GM19467 (cell line): ENCODE results near the gene POMGNT1.

ENCODE experiments used
- ATAC-seq: cut with Tn5 transposase; IDR thresholded peaks from one replicate; pipeline ENCODE4 v1.9.1; 2021; ENCODE audit warnings: mild to moderate bottlenecking, moderate library complexity; ENCODE audit not compliant: unreplicated experiment

POMGNT1 gene

DNA sequence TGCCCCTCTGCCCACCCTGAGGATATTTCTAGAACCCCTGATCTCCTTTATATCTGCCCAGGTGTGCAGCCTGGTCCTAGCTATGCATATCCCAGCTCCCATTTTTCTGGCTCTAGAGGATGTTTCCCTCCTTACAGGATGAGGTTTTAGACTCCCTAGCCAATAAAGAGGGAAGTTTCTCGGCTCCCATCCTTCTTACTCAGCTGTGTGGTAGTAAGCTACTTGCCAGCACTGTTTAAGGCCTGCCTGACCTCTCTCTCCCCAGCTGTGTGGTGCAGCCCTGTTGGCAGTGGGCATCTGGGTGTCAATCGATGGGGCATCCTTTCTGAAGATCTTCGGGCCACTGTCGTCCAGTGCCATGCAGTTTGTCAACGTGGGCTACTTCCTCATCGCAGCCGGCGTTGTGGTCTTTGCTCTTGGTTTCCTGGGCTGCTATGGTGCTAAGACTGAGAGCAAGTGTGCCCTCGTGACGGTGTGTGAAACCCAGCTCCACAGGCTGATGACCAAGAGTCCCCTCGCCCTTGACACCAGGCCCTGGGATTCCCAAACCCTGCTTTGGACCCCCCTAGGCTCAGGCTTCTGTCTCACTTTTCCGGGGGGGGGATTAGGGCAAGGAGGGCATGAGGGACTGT is 14.2 kb downstream of the POMGNT1 start:
- no peak for ATAC-seq

DNA sequence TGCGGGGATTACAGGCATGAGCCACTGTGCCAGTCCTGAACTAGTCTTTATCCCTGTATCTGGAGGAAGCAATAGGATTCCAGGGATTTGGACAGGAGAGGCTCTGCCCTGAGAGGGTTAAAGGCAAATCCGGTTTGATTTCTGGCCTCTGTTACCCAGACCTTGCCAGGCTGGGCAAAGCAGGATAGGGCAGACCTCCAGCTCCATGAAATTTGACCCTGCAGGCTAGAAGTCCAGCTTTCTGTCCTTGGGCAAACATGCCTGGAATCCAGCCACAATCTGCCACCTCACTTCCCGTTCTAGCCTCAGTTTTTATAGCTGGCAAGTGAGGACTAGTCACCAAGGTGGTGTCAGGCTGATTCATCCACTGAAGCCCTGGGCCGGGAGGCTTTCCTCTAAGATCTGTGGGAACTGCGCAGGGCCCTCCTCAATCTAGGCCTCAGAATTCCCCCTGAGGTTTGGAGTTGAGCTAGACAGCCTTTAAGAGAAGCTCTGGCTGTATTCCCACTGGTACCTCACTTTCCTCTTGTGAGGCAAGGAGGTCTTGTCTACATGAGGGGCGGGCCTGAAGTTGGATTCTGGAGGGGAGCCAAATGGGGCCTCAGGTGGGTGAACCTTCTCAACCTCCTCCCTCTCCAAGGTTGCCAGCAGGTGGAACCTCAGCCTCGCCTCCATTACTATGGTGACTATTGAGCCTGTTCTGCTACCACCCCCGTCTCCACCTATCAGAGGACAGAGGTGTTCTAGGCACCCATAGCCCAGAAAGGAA is 15.0 kb downstream of the POMGNT1 start:
- ATAC-seq = no peak

DNA sequence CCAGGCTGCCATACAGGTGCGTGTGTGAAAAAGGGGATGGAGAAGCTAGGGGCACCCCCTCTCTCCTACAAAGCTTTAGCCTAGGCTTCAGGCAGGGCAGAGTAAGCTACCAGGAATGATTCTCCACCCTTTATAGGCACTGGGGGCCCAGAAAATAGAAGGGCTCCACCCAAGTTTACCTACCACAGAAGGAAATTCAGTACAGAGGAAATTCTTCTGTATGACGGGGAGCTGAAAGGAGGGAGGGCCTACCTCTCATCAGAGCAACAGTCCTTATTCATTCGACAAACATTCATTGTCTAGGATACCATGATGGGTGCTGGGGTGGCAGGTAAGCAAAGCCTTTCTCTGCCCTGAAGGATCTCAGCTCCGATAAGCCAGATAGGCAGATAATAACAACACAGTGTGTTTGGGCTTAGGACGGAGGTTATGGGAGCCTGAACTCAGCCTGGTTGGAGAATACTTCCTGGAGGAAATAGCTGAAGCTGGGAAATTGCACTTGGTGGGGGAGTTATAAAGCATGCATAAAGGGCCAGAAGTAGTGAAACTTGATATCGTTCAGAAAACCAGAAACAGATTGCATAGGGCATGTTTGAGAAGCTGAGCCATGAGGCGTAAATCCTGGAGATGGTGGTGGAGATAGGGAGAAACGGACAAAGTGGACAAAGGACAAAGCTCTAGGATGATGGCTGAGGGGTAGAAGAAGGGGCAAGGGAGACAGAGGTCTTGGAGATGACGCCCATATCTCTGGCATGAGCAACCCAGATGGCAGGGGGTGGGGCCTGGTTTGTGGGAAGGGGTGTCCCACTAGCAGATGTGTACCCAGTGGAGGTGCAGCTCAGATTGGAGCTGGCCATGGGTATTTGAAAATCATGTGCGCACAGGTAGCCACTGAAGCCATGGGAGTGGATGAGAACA is 16.6 kb downstream of the POMGNT1 start:
- ATAC-seq = no peak

DNA sequence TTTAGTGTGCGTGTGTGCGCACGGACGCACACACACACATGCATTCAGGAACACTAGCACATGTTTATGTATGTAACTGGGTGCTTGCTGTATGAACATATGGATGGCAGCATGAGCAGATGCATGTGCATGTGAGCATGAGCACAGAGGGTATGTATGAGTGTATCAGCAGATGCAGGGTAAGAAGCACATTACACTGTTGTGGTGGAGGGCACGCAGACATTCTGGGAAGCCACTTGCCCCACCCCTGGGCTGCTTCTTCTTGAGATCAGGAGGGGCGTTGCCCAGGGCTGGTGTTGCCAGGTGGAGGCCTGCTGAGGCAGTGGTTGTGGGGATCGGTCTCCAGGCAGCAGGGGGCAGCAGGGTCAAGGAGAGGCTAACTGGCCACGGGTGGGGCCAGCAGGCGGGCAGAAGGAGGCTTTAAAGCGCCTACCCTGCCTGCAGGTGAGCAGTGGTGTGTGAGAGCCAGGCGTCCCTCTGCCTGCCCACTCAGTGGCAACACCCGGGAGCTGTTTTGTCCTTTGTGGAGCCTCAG is 18.1 kb downstream of the POMGNT1 start:
- no peak for ATAC-seq

DNA sequence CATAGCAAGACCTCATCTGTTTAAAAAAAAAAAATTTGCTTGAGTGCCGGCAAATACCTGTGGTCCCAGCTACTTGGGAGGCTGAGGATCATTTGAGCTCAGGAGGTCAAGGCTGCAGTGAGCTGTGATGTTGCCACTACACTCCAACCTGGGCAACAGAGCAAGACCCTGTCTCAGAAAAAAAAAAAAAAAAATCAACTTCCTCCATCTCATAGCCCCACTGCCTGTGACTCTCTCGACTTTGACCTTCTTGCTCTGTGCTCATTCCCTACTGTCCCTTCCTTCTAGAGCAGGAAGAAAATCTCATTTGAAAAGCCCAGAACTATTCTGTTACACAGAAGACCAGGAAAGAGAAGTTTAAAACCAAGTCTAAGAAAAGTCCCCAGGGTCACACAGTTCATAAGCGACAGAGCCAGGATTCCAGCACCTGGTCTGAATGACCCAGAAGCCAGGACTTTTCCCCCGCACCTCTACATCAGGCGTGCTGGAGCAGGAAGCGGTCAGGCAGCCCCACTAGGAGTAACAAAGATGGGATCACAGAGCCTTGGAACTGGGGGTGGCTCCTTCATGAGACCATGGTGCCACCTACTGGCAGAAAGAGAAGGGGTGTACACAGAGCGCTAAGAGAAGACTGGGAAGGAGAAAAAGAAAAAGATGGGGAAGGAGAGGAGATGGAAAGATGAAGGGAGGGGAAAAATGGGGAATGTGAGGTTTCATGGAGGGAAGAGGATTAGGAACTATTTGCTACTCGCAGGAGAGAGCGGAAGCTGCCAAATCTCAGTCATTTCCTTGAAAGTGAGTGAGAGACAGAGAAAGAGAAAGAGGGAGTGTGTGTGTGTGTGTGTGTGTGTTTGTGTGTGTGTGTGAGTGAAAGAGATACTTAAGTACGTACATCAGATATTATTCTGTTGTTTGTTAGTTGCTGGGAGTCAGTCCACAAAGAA is 18.8 kb downstream of the POMGNT1 start:
- ATAC-seq = no peak

DNA sequence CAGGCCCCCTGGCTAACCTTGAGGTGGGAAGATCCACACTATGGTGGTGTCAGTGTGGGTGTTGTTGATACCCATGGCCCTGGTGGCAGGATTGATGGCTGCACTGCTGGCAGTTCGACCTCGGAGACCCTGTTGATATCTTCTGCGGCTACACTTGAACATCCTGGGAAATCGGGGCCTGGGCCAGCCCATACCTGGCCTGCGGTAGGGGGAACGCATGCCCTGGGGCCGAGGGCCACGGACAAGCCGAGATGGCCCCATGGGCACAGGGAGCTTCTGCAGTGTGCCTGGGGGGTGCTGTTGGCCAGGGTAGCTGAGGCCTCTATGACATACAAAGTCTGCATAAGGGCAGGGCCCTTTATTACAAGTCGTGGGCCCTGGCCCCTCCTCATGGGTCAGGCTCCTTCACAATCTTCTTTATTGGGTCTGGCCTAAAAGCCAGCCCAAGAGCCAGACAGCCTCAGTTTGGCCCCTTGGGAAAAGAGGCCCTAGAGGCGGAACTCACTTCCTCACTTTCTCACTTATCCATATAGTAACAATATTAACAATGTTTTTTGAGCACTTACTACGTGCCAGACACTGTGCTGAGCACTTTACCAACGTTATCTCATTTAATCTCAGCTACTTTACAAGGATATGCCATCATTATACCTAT is 21.9 kb downstream of the POMGNT1 start, which contains the start of gene P3R3URF:
Gene P3R3URF, minus strand, starts transcription at position 278 of the 655 bp plus-strand sequence. Its CDS starts 17 bp downstream, at position 261.
- no peak for ATAC-seq

DNA sequence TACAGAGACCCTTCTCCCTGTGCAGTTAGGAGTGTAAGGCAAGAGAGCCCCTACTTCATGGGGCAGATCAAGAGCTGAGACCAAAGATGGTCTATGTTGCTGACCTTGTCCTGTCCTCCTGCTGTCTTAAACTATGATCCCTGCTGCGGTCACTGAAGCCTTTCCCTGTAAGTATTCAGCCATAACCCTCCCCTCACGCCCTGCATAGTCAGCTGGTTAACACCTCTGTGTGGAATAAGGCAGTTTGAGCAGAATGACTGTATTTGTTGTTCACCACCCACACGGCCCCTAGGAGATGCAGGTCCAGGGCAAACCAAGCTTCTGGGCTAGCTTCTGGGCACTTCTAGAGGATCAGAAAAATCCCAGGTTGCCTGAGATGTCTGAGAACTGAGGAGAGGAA is 23.0 kb downstream of the POMGNT1 start:
- ATAC-seq = no peak

DNA sequence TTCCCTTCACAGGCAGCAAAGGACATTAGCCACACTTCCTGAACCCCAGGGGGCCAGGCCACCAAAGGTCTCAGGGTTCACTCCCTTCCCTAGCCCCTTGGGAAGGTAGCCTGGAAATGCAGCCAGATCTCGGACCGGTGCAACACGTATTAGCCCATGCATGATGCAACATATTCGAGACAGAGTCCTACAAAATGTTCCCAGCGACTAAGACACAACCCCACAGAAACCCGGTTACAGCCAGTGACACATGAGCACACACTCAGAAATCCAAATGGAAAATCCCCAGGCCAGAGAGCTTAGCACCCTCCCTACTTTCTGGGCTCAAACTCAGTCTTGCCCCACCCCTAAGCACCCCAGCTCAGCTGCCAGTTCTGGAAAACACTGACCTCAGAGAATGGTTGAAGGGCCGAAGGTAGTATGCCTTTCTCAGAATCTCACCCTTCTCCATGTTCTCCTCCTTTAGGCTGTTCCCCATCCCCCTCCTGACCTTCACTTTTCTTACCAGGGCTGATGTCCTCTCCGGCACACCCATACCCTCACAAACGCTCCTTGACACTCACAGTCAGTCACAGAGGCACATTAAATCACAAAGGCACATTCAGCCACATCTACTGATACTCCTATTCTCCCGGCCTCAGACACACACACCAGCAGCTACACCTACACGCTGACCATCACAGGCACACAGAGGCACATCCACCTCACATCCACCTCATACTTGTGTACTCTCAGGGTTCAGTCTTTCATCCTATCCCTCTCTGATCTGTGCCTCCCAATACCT is 23.6 kb downstream of the POMGNT1 start, which contains the start of gene TSPAN1:
Gene TSPAN1, plus strand, starts transcription at position 640 of the 784 bp plus-strand sequence. CDS start 6,021 bp downstream, outside the sequence.
- ATAC-seq = no peak

DNA sequence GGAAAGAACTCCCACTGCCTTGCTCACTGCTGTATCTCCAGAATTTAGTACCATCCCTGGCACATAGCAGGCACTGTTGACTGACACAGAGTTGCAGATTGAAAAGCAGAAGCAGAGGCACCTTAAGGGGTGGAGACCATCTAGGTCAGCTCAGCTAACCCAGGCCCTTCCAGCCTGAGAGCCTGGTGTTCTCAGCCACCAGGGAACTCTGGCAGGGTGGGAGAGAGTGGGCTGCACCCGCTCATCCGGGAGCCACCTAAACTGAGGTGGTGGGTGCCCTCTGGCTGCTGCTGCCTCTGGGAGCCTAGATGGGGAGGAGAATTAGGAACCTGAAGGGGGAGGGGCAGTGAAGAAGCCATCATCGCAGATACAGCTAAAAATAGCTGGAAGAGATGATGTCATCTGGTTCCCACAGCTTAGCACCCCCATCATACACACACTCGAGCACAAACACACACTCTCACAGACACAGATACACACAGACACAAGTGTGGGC is 24.8 kb downstream of the POMGNT1 start:
- ATAC-seq = no peak

DNA sequence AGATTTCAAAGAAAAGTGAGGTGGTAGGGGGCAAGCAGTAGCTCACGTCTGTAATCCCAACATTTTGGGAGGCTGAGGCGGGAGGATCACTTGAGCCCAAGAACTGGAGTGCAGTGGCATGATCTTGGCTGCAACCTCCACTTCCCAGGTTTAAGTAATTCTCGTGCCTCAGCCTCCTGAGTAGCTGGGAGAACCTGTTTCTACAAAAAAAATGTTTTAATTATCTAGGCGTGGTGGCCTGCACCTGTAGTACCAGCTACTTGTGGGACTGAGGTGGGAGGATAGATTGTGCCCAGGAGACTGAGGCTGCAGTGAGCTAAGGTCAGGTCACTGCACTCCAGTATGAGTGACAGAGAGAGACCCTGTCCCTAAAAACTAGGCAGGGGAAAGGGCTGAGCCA is 25.9 kb downstream of the POMGNT1 start:
- ATAC-seq = no peak

DNA sequence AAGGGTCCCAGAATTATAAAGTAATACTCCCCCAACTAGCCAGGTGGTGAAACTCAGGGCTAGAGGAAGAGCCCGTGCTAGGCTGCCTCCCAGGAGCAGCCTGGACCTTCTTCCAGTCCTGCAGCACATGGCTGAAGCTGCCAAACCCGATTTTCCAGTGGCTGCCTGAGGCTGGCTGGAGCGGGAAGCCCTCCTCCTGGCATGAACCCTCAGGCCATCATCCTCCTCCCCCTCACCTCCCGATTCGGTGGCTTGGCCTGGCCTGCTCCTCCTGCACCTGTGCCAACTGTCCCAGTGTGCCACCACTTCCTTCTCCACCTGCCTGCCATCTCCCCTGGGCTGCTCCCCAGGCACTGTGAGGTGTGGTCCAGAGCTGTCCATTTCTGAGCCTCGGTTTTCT is 26.4 kb downstream of the POMGNT1 start:
- no peak for ATAC-seq

DNA sequence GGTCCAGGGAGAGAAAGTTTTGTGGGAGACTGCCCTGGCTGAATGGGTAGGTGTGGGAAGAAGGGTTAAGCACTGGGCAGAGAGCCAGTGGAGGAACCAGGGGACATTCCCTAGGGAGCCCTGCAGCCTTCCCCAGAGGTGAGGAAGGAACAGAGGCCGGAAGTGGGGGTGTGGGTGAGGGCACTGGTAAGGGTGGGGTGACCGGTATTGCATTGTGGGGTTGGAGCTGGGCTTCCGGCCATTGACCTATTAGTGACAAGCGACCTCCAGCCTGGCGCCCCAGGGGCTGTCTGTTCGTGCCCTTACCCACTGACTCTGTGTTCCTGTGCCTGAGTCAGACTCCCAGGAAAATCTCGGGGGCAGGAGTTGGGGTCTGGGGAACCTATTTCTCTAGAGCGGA is 26.9 kb downstream of the POMGNT1 start:
- ATAC-seq = no peak

DNA sequence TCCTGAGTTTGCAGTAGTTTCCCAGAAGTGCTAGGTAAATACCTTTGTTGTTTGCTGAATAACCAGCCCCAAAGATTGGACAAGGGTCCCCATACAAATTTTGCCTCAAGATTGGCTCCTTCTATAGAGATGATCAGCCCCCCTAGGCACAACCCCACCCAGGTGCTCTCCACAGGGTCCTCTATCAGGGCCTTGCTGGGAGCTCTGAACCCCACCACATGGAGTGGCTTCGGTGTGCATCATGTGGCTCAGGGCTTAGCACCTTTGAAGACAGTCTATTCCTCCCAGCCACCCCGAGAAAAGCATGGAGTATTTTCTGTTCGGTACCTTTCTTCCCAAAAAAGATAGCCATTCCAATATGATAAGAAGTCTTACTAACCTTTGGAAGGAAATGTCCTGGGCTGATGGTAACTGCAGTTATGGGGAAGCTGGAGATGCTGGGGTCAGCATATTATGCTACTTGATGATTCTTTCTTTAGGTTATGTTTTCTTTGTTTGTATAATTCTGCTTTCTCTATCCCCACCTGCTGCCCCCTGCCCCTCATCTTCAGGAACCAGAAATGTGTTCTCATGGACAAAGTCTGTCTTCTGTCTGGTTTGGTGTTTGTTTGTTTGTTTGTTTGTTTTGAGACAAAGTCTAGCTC is 28.3 kb downstream of the POMGNT1 start:
- ATAC-seq = no peak

DNA sequence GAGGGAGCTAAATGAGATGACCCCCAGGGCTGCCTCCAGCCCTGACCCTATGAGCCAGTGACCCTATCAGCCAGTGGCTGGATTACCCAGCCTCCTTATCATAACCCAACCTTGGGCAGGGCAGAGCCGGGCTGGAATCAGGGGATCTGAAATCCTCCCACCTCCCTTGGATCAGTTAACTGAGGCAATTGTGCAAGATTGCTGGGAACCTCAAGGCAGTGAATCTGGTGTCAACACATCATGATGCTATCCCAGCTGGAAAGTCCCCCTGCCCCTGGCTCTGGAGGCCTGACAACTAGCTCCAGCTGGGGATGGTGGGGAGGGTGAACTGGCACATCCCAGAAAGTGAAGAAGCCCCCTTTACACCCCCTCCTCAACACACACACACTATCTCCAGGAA is 29.8 kb downstream of the POMGNT1 start:
- ATAC-seq = no peak

DNA sequence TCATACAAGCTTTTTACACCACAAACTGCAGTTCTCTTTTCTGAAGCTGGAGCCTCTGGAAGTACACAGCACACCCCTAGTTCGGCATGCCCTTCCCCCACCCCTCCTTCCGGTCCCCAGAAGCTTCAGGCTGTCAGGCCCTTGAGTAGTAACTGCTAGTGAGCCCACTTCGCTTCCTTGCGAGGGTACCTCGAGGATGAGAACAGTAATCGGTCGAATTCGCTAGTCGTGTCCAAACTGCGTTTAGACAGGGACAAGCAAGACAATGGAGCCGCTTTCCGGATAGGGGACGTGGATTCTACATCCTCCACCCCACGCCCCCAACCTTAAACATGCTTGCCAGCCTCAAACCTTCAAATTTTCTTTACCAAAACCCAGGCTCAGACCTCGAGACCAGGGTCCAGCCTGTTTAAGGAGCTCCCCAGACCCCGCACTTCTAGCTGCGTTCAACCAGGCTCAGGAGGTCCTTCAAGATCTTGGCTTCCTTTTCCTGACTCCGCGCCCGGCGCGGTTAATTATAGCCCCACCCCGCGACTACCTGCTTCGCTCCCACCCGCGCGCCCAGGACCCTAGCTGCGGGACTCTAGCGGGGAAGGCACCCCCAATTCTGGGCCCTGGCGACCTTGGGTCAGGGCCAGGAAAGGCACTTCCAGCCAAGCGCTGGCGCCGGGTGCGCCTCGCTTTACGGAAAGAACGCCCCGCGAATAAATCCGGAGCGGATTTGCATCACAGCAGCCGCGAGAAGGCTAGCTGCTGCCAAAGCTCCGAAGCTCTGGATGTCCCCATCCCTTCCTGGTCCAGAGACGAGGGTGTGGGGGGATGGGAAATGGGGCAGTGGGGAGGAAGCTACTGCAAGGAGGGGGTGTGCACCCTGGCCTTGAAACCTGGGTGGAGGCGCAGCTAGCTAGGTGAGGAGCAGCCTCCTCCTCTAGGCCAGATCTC is 31.4 kb downstream of the POMGNT1 start:
- no peak for ATAC-seq

DNA sequence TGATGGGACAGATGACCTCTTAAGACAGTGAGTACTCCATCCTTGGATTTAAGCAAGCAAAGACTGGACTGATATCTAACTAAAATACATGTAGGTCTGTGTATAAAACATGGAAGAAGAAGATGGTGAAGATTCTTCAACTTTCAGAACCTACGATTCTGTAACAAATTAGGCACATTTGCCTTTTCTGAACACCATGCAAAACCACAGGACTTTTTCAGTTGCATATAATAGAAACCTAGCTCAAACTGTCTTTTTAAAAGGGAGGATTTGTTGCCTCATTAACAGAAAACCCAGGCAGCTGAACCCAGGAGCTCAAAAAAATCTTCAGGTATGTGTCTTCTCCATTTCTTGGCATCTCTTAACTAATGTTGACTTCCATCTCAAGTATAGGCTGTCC is 38.0 kb downstream of the POMGNT1 start:
- no peak for ATAC-seq

DNA sequence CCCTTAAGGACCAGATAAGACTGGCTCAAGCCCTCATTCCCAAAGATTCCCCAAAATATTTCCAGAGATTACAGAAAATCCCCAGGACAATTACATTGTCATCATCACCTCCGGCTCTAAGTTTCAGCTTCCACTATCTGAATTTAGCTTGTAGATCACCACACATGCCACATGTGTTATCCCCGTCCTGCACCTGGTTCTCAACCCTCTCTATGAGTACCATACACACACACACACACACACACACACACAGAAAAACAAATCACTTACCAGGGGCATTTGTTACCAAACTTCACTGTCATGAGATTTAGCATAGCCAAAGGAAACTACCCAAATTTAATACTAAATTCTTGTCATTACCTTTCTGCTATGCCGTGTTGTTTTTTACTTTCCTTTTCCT is 38.7 kb downstream of the POMGNT1 start:
- no peak for ATAC-seq
